CD4-positive, alpha-beta T cell treated with Interleukin-15 for 1 hour (primary cell): ENCODE results near the gene TCL1A.
A peak's percentile ranks its signal among the peaks of the same experiment; 100 is the strongest.
"Not testable (repeated sequence)": the region's sequence is repeated elsewhere in the genome, so short reads cannot be mapped to it uniquely, and the experiment has no call there.

Experiments used
- DNase-seq: peaks from one replicate; pipeline ENCODE4 v3.0.0-alpha.2; 2020

TCL1A gene, protein sequence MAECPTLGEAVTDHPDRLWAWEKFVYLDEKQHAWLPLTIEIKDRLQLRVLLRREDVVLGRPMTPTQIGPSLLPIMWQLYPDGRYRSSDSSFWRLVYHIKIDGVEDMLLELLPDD

GRCh38 chr14:95713596-95714371, at the start of gene TCL1A:
Gene TCL1A, minus strand, starts transcription at chr14:95714125. Its CDS starts 59 bp downstream, at chr14:95714066.
- DNase-seq: peak; percentile 65

DNA sequence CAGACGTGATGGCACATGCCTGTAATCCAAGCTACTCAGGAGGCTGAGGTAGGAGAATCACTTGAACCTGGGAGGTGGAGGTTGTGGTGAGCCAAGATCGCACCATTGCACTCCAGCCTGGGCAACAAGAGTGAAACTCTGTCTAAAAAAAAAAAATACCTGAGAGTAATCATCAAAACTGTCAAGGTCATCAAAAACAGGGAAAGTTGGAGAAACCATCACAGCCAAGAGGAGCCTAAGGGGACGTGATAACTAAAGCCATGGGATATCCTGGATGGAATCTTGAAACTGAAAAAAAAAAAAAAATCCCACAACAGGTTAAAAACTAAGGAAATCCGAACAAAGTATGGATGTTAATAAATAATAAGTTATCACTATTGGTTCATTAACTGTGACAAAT, 49.1 kb upstream of the TCL1A start:
- not testable (repeated sequence) for DNase-seq

DNA sequence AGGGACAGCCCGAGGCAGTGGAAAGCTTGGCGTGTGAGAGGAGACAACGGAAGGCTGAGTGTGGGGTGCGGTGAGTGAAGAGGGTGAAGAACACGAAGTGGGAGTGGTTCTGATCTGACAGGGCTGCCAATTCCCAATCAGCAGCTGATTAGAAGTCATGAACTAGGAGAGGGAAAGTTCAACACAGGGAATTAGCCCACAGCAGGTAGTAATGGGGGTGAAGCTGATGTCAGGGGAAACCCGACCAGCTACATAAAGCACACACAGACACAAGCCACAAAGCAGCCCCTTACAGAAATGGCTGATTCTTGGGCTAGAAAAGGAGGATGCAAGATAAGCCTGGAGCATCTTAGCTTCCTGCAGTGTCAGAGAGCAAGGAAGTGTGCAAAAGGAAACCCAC, 47.5 kb upstream of the TCL1A start:
- no peak for DNase-seq

- no peak for DNase-seq
Measured at GRCh38 chr14:95760596-95760995, 46.7 kb upstream of the TCL1A start.

- no peak for DNase-seq
Measured at GRCh38 chr14:95759941-95760340, 46.0 kb upstream of the TCL1A start.

- no peak for DNase-seq
Measured at GRCh38 chr14:95758331-95758730, 44.4 kb upstream of the TCL1A start.

- no peak for DNase-seq
Measured at GRCh38 chr14:95756751-95757150, 42.8 kb upstream of the TCL1A start.

- no peak for DNase-seq
Measured at GRCh38 chr14:95756127-95756526, 42.2 kb upstream of the TCL1A start.

DNA sequence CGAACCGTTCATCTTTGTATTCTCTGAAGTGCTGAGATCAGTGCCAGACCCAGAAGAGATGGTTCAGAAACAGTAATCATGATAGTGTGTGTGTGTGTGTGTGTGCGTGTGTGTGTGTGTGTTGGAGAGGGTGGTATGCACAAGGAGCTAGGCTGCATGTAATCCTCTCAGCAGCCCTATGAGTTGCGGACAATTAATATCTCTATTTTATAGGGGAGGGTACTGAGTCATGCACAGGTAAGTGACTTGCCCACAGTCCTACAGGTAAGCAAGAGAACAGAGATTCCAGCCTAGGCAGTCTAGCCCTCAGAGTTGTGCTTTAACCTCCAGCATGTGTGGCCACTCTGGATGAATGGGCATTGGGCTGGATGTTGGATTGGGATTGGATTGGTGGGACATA, 27.9 kb upstream of the TCL1A start:
- DNase-seq: no peak

- DNase-seq: no peak
Measured at GRCh38 chr14:95741038-95741490, 27.1 kb upstream of the TCL1A start.

DNA sequence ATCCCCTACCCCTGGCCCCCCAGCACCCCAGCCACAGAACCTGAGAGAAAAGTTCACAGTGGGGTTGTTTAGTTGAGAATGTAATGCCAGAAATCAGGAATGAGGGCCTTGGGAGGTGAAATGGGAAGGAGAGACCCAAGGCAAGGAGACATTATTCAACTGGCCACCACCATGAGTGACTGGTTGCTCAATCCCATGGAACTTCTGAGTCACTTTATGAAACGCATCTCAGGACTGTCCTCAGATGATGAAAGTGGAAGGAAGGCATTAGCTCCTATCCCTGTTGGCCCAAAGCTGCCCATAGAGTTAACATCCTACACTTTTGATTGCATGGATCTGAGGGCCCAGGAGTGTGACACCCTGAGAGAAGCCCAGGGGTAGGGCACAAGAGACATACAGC, 25.4 kb upstream of the TCL1A start:
- no peak for DNase-seq

DNA sequence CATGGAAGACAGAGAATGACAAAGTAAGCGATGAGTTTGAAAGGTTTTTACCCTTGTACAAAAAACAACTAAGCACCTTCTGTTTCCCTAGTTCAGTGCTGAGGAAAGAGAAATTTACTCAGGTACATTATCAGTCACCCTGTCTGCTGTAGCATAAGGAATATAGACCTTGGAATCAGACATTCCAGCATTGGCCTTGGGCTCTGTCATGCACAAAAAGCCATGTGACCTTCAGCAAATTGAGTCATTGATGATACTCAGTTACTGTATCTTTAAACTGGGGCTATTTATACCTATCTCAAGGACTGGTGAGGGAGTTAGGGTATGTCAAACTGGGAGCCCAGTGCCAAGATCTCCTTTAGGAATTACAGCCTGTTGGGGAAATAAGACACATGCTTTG, 19.3 kb upstream of the TCL1A start:
- DNase-seq: no peak

DNA sequence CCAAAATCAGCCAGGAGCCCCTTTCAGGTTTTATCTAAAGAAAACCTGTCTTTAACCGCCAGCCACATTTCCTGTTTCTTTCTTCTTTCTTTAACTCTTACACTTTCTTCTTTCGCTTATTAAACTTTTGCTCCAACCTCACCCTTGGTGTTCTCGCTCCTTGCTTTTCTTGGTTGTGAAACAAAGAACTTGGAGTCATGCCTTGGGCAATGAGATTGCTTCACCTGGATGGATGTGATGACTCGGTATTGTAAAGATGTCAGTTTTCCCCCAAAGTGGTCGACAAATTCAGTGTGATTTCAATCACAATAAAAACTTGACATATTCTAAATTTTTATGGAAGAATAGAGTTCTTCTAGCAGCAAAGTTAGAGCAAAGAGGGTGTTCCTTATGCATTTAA, 16.2 kb upstream of the TCL1A start:
- no peak for DNase-seq

GRCh38 chr14:95729402-95730028, 15.6 kb upstream of the TCL1A start:
- DNase-seq: not testable (repeated sequence)

GRCh38 chr14:95727056-95727700, 13.3 kb upstream of the TCL1A start:
- no peak for DNase-seq

DNA sequence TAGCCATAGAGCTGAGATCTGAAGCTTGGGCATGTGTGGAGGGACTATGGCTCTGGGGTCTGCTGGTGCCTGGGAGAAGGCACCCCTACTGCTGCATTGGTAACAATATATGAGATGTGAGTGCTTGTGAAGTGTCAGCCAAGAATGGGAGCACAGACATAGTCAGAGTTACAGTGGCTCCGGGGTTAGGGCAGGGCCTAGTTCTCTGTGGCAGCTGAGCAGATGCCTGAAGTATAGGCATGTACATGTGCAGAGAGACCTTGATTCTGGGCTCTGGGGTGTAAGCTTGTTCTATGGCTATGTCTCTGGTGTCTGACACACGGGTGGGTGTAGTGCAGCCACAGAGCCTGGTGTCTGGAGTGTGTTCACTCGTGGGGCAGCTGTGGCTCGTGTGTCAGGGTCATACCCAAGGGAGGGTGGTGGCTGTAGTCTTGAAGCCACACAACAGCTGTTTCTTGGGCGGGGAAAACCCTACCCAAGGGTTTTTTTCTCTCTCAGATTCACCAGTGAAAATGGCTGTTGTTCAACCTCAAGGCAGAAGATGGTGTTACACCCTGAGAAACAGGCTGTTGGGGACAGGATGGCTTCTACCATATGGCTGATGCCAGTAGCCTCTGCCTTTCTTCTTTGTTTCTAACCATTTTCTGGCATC, 11.9 kb upstream of the TCL1A start:
- peak; percentile 54 for DNase-seq

- DNase-seq: no peak
Measured at GRCh38 chr14:95722525-95723190, 8.7 kb upstream of the TCL1A start.

DNA sequence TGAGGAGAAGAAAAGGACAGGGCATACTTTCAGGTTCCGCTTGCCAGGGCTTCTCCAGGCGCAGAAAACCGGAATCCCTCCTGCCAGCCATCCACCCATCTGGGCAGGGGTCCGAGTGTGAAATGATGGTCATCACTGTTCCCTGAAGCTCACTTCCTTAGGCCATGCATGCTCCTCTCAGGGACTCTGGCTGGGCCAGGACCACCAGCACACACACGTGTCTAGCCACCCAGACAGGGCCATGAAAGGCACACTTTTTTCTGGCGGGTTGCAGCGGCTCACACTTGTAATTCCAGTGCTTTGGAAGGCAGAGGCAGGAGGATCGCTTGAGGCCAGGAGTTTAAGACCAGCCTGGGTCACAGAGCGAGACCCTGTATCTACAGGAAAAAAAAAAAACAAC, 1.5 kb downstream of the TCL1A start:
- no peak for DNase-seq

DNA sequence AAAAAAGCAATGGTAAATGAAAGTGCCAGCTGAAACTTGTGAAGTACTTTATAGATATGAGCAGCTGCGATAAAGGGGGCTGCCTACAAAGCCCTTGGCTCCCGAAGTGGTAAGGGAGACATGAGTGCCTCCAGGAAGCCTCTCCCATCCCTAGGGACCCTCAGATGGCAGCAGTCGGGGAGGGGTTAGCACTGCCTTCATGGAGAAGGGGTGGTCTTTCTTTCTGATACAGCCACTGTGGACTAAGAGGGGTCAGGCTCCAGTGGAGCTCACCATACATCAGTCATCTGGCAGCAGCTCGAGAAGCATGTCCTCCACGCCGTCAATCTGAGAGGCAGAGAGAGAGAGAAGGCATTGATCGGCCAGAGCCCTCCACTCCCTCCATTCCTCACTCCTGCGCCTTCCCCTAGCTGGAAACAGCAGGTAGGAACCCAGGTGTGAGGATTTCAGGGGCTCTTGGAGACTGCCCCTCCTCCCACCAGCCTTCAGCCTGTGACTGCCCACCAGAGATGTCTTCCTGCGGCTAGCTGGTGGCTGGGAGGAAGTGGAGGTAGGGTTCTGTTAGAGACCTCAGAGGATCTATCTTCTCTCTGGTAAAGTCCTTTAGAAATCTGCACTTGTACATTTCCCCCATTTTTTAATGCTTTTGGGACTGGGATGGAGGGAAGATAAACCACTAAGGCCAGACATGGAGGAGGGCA, 2.3 kb downstream of the TCL1A start:
- DNase-seq: no peak

DNA sequence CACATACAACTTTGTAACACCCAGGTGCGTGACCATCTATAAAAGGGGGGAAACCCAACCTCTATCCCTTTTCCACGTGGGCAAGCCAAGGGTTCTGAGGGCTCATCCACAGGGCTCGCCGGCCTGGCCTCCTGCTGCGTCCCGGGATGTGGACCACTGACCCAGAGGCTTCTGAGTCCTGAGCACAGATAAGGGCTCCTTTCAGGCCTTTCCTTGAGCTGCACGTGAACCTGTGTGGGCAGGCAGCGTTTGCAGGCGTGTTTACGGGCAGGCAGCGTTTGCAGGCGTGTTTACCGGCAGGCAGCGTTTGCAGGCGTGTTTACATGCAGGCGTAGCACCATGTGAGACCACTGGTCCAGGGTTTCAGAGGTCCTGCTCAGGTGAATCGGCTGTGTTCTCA, 3.8 kb downstream of the TCL1A start:
- DNase-seq: no peak

- no peak for DNase-seq
Measured at GRCh38 chr14:95707327-95707726, 6.6 kb downstream of the TCL1A start.

DNA sequence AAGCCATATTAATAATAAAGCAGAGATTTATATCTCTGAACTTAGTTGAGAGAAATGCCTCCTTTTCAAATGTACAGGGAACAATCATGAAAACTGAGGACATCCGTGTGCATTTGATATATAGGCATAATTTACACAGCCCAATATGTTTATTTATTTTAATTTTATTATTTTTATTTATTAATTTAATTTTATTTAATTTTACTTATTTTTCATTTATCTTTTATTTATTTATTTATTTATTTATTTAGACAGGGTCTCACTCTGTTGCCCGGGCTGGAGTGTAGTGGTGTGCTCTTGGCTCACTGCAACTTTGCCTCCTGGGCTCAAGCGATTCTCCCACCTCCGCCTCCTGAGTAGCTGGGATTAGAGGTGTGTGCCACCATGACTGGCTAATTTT, 8.4 kb downstream of the TCL1A start:
- DNase-seq: no peak
